Colonic mucosa (tissue), 4 donors: Measurements from ENCODE around the gene SAMD3. TPM values are rescaled to one million over a fixed set of nuclear protein-coding genes. Genes with fewer than 3 reads are reported as not detected.
"Not testable (repeated sequence)": the region's sequence is repeated elsewhere in the genome, so short reads cannot be mapped to it uniquely, and the experiment has no call there.

ENCODE experiments used
- DNase-seq: peaks from one replicate; pipeline ENCODE4 v3.0.0-alpha.2; 2020
- H3K27ac ChIP-seq: fragments of 200-600 bp; one replicate; pipeline ENCODE4 v1.8.0; 2021
- H3K27me3 ChIP-seq: fragments of 200-600 bp; one replicate; pipeline ENCODE4 v1.8.0; 2021
- H3K36me3 ChIP-seq: fragments of 200-600 bp; one replicate; pipeline ENCODE4 v1.8.0; 2021
- H3K4me1 ChIP-seq: fragments of 200-600 bp; one replicate; pipeline ENCODE4 v1.8.0; 2021; ENCODE audit warnings: mild to moderate bottlenecking
- H3K4me3 ChIP-seq: fragments of 200-600 bp; one replicate; pipeline ENCODE4 v1.8.0; 2021
- H3K9ac ChIP-seq, 2 donors: one replicate each; pipeline ENCODE4 v1.7.0; 2013; ENCODE audit warnings: control low read depth in 2 of 2, low read depth in 2 of 2, low read length in 2 of 2
- H3K9me3 ChIP-seq: fragments of 200-600 bp; one replicate; pipeline ENCODE4 v1.8.0; 2021
- intact Hi-C: fragments of 100-400 bp; cut with DNase I; formaldehyde crosslinking; loops from one replicate; pipeline ENCODE4 v1.14.1; 2022
- total RNA-seq, 2 donors: library from RNA; stranded (reverse); fragmentation: NEBNext Ultra II Directional in 1 of 2; extraction: Animal tissue kit (Norgen Biotek cat#: 25700) in 1 of 2; gene quantifications; one replicate each; pipeline ENCODE4 v1.2.1, GENCODE V29; 2021
- TF ChIP-seq, protein P1 (sequence below): fragments of 200-600 bp; IDR thresholded peaks from one replicate; pipeline ENCODE4 v1.8.0; 2022; ENCODE audit warnings: antibody characterized with exemption, mild to moderate bottlenecking
- donor health status: healthy.
- donor health status: DM: no; HTN: no; CAD: no.
- donor health status: DM: no; HTN: no; CAD: no.

SAMD3 gene
- total RNA-seq, 2 donors from 2014 or later = 1.7 to 5.1 TPM

GRCh38 chr6:130240232-130240631, 17.5 kb upstream of the SAMD3 start:
- no peaks in the 10 kb centered on the region for H3K27me3 ChIP-seq
- H3K4me3 ChIP-seq = no peak overlapping the region
- intact Hi-C loops = no loop called here
- no peak for DNase-seq
- no peaks in the 10 kb centered on the region for H3K9me3 ChIP-seq
- no peaks in the 10 kb centered on the region for H3K4me1 ChIP-seq
- H3K36me3 ChIP-seq = no peaks in the 10 kb centered on the region
- H3K9ac ChIP-seq = no peak overlapping the region
- no peak overlapping the region for H3K27ac ChIP-seq
- TF ChIP-seq, protein P1, sequence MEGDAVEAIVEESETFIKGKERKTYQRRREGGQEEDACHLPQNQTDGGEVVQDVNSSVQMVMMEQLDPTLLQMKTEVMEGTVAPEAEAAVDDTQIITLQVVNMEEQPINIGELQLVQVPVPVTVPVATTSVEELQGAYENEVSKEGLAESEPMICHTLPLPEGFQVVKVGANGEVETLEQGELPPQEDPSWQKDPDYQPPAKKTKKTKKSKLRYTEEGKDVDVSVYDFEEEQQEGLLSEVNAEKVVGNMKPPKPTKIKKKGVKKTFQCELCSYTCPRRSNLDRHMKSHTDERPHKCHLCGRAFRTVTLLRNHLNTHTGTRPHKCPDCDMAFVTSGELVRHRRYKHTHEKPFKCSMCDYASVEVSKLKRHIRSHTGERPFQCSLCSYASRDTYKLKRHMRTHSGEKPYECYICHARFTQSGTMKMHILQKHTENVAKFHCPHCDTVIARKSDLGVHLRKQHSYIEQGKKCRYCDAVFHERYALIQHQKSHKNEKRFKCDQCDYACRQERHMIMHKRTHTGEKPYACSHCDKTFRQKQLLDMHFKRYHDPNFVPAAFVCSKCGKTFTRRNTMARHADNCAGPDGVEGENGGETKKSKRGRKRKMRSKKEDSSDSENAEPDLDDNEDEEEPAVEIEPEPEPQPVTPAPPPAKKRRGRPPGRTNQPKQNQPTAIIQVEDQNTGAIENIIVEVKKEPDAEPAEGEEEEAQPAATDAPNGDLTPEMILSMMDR = no peak

DNA sequence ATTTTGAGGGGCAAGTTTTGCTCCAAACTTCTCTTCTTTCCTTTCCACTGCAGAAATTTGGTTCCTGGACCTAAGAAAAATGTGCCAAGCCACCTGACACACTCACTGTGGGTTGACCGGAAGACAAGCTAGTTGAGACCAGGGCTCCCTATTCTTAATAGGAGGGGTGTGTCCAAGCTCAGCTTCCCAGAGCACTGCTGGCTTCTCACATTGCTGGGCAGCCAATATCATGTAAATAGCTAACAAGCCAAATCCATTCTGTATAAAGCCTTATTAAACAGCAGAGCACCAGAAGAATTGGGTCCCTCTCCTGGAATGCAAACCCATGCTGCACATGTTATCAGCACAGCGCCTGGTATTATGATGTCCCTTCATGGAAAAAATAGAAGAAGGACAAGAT, 17.0 kb upstream of the SAMD3 start:
- no peak overlapping the region for H3K4me3 ChIP-seq
- no peaks in the 10 kb centered on the region for H3K27me3 ChIP-seq
- H3K36me3 ChIP-seq = no peaks in the 10 kb centered on the region
- H3K9me3 ChIP-seq = no peaks in the 10 kb centered on the region
- no peaks in the 10 kb centered on the region for H3K4me1 ChIP-seq
- H3K27ac ChIP-seq = no peak overlapping the region
- no peak for DNase-seq
- intact Hi-C loops = no loop called here
- TF ChIP-seq, protein P1 = no peak
- no peak overlapping the region for H3K9ac ChIP-seq

GRCh38 chr6:130233330-130233729, 10.6 kb upstream of the SAMD3 start:
- H3K27me3 ChIP-seq = no peaks in the 10 kb centered on the region
- H3K27ac ChIP-seq = no peak overlapping the region
- intact Hi-C loops = no loop called here
- H3K9me3 ChIP-seq = no peaks in the 10 kb centered on the region
- H3K9ac ChIP-seq = no peak overlapping the region
- TF ChIP-seq, protein P1 = no peak
- H3K4me3 ChIP-seq = no peak overlapping the region
- H3K36me3 ChIP-seq = no peaks in the 10 kb centered on the region
- H3K4me1 ChIP-seq = no peaks in the 10 kb centered on the region
- no peak for DNase-seq

GRCh38 chr6:130230531-130230930, 7.8 kb upstream of the SAMD3 start:
- H3K9ac ChIP-seq, H3K27me3 ChIP-seq, H3K27ac ChIP-seq, H3K4me3 ChIP-seq, intact Hi-C loops, H3K36me3 ChIP-seq, DNase-seq, H3K9me3 ChIP-seq, H3K4me1 ChIP-seq: not testable (repeated sequence)

DNA sequence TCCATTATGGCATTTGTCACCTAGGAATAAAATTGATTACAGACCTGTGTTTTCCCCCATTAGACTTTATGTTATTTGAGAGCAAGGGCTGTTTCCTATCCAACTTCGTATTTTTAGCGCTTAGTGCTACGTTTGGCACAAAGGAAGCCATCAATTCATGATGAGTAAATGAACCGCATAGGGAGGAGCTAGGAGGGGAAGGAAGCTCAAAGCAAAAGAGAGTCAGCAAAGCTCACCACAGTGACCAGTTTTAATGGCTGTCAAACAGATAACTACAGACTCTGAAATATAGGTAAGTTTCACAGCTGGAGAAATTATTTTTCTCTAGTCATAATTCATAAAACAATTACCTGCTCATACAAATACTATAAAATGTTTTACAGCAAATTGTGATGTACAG, 6.9 kb upstream of the SAMD3 start:
- Histone ChIP-seq H3K9ac (no peak overlapping the region), H3K9me3 (no peaks in the 10 kb centered on the region), H3K4me3 (no peak overlapping the region), H3K36me3 (no peaks in the 10 kb centered on the region), H3K4me1 (no peaks in the 10 kb centered on the region), H3K27ac (no peak overlapping the region), H3K27me3 (no peaks in the 10 kb centered on the region)
- no peak for DNase-seq
- intact Hi-C loops = no loop called here
- TF ChIP-seq, protein P1 = no peak

GRCh38 chr6:130223508-130223907, 757 bp upstream of the SAMD3 start:
- H3K27ac ChIP-seq = no peak overlapping the region

More at GRCh38 chr6:130223508-130223907, 757 bp upstream of the SAMD3 start:
- DNase-seq = peak; percentile 19
- intact Hi-C loops = no loop called here
- Histone ChIP-seq H3K27me3 (no peaks in the 10 kb centered on the region), H3K36me3 (no peaks in the 10 kb centered on the region), H3K9ac (no peak overlapping the region), H3K4me3 (no peak overlapping the region), H3K9me3 (no peaks in the 10 kb centered on the region), H3K4me1 (no peaks in the 10 kb centered on the region)
- TF ChIP-seq, protein P1 = no peak
